Natural killer cell (primary cell): ENCODE measurements around the gene HHAT. TPM values are rescaled to one million over a fixed set of nuclear protein-coding genes. Genes with fewer than 3 reads are reported as not detected.

ENCODE experiments used
- ATAC-seq, 3 donors: fragments of 150-1000 bp in 2 of 3; fragments of 200-7000 bp in 1 of 3; cut with Tn5 transposase; 1 replicate in 1 of 3; 2 replicates in 2 of 3; pipeline ENCODE4 v1.10.0; 2021; ENCODE audit warnings: mild to moderate bottlenecking in 2 of 3, moderate library complexity in 2 of 3
- DNase-seq, 2 donors: peaks; one replicate each; pipeline versions ENCODE4 v3.0.0 to v3.0.0-alpha.2; 2013 to 2021; ENCODE audit warnings: mixed read lengths in 1 of 2
- H3K27ac ChIP-seq: one replicate; pipeline ENCODE4 v1.5.1; 2013; ENCODE audit warnings: mild to moderate bottlenecking, low read length
- H3K27me3 ChIP-seq: one replicate; pipeline ENCODE4 v1.6.1; 2013; ENCODE audit warnings: low read length; ENCODE audit not compliant: control insufficient read depth, insufficient read depth
- H3K36me3 ChIP-seq: one replicate; pipeline ENCODE4 v1.6.1; 2013; ENCODE audit warnings: low read length; ENCODE audit not compliant: control insufficient read depth, insufficient read depth
- H3K4me1 ChIP-seq: one replicate; pipeline ENCODE4 v1.6.1; 2013; ENCODE audit warnings: low read length; ENCODE audit not compliant: control insufficient read depth, insufficient read depth
- H3K4me3 ChIP-seq: one replicate; pipeline ENCODE4 v1.5.1; 2013; ENCODE audit warnings: low read length
- H3K9me3 ChIP-seq: one replicate; pipeline ENCODE4 v1.6.1; 2013; ENCODE audit warnings: low read length; ENCODE audit not compliant: control insufficient read depth, insufficient read depth
- H3K27ac Mint-ChIP-seq, 2 donors: one replicate each; pipeline ENCODE4 v1.8.0; 2022; ENCODE audit warnings: mild to moderate bottlenecking in 2 of 2, mixed read lengths in 2 of 2, moderate library complexity in 1 of 2
- H3K27me3 Mint-ChIP-seq, 2 donors: one replicate each; pipeline ENCODE4 v1.8.0; 2022; ENCODE audit warnings: low read depth in 2 of 2, mixed read lengths in 2 of 2
- H3K36me3 Mint-ChIP-seq: one replicate; pipeline ENCODE4 v1.8.0; 2022; ENCODE audit warnings: mixed read lengths
- H3K4me1 Mint-ChIP-seq, 2 donors: one replicate each; pipeline ENCODE4 v1.8.0; 2022; ENCODE audit warnings: mixed read lengths in 2 of 2
- H3K4me3 Mint-ChIP-seq: one replicate; pipeline ENCODE4 v1.8.0; 2022; ENCODE audit warnings: mild to moderate bottlenecking, moderate library complexity, mixed read lengths
- H3K9me3 Mint-ChIP-seq, 2 donors: one replicate each; pipeline ENCODE4 v1.8.0; 2022; ENCODE audit warnings: mixed read lengths in 2 of 2
- WGBS: methylation state at CpG from one replicate; pipeline ENCODE4 v1.1.7; 2013; ENCODE audit warnings: missing lambda C conversion rate; ENCODE audit not compliant: insufficient coverage; 5-methylcytosine and 5-hydroxymethylcytosine counted together
- intact Hi-C: fragments of 100-400 bp; cut with micrococcal nuclease; formaldehyde crosslinking; loops from one replicate; pipeline ENCODE4 v1.14.2; 2022
- total RNA-seq, 4 donors: library from RNA; stranded (reverse); fragments of 120-200 nt in 1 of 4; gene quantifications; one replicate each; pipeline versions ENCODE4 v1.2.3 to v1.2.4, GENCODE V29; 2013 to 2022
- TF ChIP-seq, protein P1 (sequence below): fragments of 200-600 bp; IDR thresholded peaks from one replicate; pipeline ENCODE4 v1.8.0; 2022; ENCODE audit warnings: antibody characterized with exemption

The HHAT gene
- total RNA-seq, 3 donors from 2014 or later (not counting 1 experiment from before 2014, with no cell fraction given) = 0.79 to 1.1 (median 0.82) TPM

GRCh38 chr1:210335001-210335400 lies 6.3 kb downstream of the HHAT start:
- no peaks in the 10 kb centered on the region for H3K9me3 ChIP-seq
- H3K9me3 Mint-ChIP-seq = no peaks in the 10 kb centered on the region
- ATAC-seq (no peak), DNase-seq (no peak)
- no peaks in the 10 kb centered on the region for H3K36me3 ChIP-seq
- WGBS = no CpG with 5 or more reads among the region's 2 CpGs
- TF ChIP-seq, protein P1, sequence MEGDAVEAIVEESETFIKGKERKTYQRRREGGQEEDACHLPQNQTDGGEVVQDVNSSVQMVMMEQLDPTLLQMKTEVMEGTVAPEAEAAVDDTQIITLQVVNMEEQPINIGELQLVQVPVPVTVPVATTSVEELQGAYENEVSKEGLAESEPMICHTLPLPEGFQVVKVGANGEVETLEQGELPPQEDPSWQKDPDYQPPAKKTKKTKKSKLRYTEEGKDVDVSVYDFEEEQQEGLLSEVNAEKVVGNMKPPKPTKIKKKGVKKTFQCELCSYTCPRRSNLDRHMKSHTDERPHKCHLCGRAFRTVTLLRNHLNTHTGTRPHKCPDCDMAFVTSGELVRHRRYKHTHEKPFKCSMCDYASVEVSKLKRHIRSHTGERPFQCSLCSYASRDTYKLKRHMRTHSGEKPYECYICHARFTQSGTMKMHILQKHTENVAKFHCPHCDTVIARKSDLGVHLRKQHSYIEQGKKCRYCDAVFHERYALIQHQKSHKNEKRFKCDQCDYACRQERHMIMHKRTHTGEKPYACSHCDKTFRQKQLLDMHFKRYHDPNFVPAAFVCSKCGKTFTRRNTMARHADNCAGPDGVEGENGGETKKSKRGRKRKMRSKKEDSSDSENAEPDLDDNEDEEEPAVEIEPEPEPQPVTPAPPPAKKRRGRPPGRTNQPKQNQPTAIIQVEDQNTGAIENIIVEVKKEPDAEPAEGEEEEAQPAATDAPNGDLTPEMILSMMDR = no peak
- H3K4me3 Mint-ChIP-seq = no peak overlapping the region
- peaks cover 6 to 7% of the 10 kb centered on the region in 2 donors for H3K4me1 Mint-ChIP-seq
- H3K27ac ChIP-seq = no peak overlapping the region
- no peaks in the 10 kb centered on the region for H3K27me3 ChIP-seq
- peaks cover 3% of the 10 kb centered on the region for H3K4me1 ChIP-seq
- no peaks in the 10 kb centered on the region for H3K36me3 Mint-ChIP-seq
- no peak overlapping the region for H3K4me3 ChIP-seq
- H3K27ac Mint-ChIP-seq = no peak overlapping the region
- peaks cover 0 to 4% of the 10 kb centered on the region in 2 donors for H3K27me3 Mint-ChIP-seq
- intact Hi-C loops = no loop called here

DNA sequence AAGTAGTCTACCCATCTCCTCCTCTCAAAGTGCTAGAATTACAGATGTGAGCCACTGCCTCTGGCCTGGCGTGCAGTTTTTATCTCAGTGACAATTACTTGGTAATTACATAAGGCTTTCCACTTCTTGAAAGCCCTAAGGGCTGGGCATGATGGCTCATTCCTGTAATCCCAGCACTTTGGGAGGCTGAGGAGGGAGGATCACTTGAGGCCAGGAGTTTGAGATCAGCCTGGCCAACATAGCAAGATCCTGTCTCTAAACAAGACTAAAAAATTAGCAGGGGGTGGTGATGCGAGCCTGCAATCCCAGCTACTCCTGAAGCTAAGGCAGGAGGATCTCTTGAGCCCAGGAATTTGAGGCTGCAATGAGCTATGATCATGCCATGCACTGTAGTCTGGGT lies 7.7 kb downstream of the HHAT start:
- ATAC-seq (no peak), DNase-seq (no peak)
- Histone ChIP-seq H3K27me3 (no peaks in the 10 kb centered on the region), H3K4me1 (peaks cover 4% of the 10 kb centered on the region), H3K9me3 (no peaks in the 10 kb centered on the region), H3K36me3 (no peaks in the 10 kb centered on the region), H3K27ac (no peak overlapping the region), H3K4me3 (no peak overlapping the region)
- H3K4me1 Mint-ChIP-seq = peaks cover 19 to 20% of the 10 kb centered on the region in 2 donors
- no peaks in the 10 kb centered on the region for H3K27me3 Mint-ChIP-seq
- H3K27ac Mint-ChIP-seq = no peak overlapping the region
- H3K9me3 Mint-ChIP-seq = no peaks in the 10 kb centered on the region
- no peaks in the 10 kb centered on the region for H3K36me3 Mint-ChIP-seq
- intact Hi-C loops = no loop called here
- no peak overlapping the region for H3K4me3 Mint-ChIP-seq
- 95% methylated on average over 2 of the region's 2 CpGs for WGBS
- TF ChIP-seq, protein P1 = no peak

GRCh38 chr1:210339500-210339899 lies 10.8 kb downstream of the HHAT start:
- TF ChIP-seq, protein P1 = no peak
- Histone ChIP-seq H3K36me3 (no peaks in the 10 kb centered on the region), H3K4me1 (peaks cover 11% of the 10 kb centered on the region), H3K4me3 (no peak overlapping the region), H3K9me3 (no peaks in the 10 kb centered on the region), H3K27ac (no peak overlapping the region), H3K27me3 (no peaks in the 10 kb centered on the region)
- Mint-ChIP-seq H3K9me3 (no peaks in the 10 kb centered on the region), H3K27me3 (no peaks in the 10 kb centered on the region), H3K27ac (no peak overlapping the region), H3K36me3 (no peaks in the 10 kb centered on the region), H3K4me3 (no peak overlapping the region), H3K4me1 (peaks cover 12 to 16% of the 10 kb centered on the region in 2 donors)
- WGBS = 100% methylated on average over 1 of the region's 2 CpGs
- intact Hi-C loops = no loop called here
- ATAC-seq (no peak), DNase-seq (no peak)

- H3K27me3 Mint-ChIP-seq = no peaks in the 10 kb centered on the region
- H3K27ac ChIP-seq = no peak overlapping the region
- no peak overlapping the region for H3K4me3 ChIP-seq
- H3K36me3 ChIP-seq = no peaks in the 10 kb centered on the region
- DNase-seq (no peak), ATAC-seq (no peak)
- TF ChIP-seq, protein P1 = no peak
- H3K9me3 ChIP-seq = no peaks in the 10 kb centered on the region
- no peaks in the 10 kb centered on the region for H3K36me3 Mint-ChIP-seq
- no peaks in the 10 kb centered on the region for H3K27me3 ChIP-seq
- intact Hi-C loops = no loop called here
- peaks cover 12 to 16% of the 10 kb centered on the region in 2 donors for H3K4me1 Mint-ChIP-seq
- H3K4me3 Mint-ChIP-seq = no peak overlapping the region
- WGBS = 0% methylated on average over 2 of the region's 3 CpGs
- H3K9me3 Mint-ChIP-seq = no peaks in the 10 kb centered on the region
- peaks cover 11% of the 10 kb centered on the region for H3K4me1 ChIP-seq
- no peak overlapping the region for H3K27ac Mint-ChIP-seq
Measured at GRCh38 chr1:210340311-210340710, 11.6 kb downstream of the HHAT start.
